Measurements from ENCODE around the gene CFD. TPM values are rescaled to one million over a fixed set of nuclear protein-coding genes. Genes with fewer than 3 reads are reported as not detected.

The CFD gene
- polyA plus RNA-seq, 1 of the 3 experiments (the other 2 are of a cell fraction): 2.5 TPM

DNA sequence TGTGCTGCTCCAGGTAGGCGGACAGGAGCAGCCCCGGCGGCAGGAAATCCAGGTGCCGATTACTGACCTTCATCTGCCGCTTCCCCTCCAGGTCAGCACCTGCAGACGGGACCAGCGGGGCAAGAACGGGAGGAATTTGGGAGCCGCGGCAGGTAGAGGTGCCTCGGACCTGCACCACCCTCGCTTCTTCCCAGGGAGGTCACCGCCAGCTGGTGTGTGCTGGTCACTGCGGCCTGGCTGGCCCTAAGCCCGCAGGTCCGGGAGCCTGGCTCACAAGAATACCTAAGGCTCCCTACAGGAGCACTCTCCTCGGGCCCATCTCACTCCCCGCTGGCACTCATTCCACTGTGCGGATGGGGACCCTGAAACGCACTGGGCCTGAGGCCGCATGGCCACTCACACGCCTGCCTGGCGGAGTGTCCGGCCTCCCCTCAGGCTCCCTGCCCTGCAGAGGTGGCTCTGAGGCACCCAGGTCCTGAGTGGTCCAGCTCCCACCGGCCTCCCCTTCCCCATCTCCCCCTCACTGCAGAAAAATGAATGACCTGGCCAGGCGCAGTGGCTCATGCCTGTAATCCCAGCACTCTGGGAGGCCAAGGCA is 38.1 kb downstream of the CFD start:
- Histone ChIP-seq H3K36me3 (replicated peaks in 1 of 2; ENCODE audit: control insufficient read depth in 1 of 2, insufficient read depth in 2 of 2, low read length in 1 of 2) (peaks cover 0 to 19% of the 10 kb centered on the region in 2 experiments), H3K9me2 (no peaks in the 10 kb centered on the region), H3K27ac (ENCODE audit: low read depth in 2 of 2, low read length in 1 of 2) (no peak overlapping the region), H3K4me3 (ENCODE audit: low read depth in 2 of 2, low read length in 1 of 2) (no peak overlapping the region), H3K79me2 (ENCODE audit: insufficient read depth) (peaks cover 10% of the 10 kb centered on the region), H3K9me3 (no peaks in the 10 kb centered on the region), H3K4me2 (no peak overlapping the region), H3K4me1 (ENCODE audit: control insufficient read depth in 1 of 2, insufficient read depth in 2 of 2, low read depth in 1 of 2, low read length in 1 of 2) (no peaks in the 10 kb centered on the region; a peak in 1 of 4 replicates), H3K27me3 (ENCODE audit: insufficient read depth) (no peaks in the 10 kb centered on the region), H4K20me1 (ENCODE audit: insufficient read depth) (peaks cover 2% of the 10 kb centered on the region; the same call in 1 of the 2 replicates), H2AFZ (ENCODE audit: low read depth) (no peak overlapping the region), H3K9ac (no peak overlapping the region), H3F3A (replicated peaks; ENCODE audit: insufficient read depth) (peaks cover 17% of the 10 kb centered on the region)
- TF ChIP-seq MXI1 (IDR thresholded peaks at IDR 0.05; ENCODE audit: low read depth, low read length) (no peak), CTCF (IDR thresholded peaks at IDR 0.05) (peak; percentile 27; the same call in 1 of the 2 replicates)
- 90% methylated on average over 18 of the region's 26 CpGs for WGBS (ENCODE audit: low lambda C conversion rate)
- DNase-seq: peak; percentile 65
- ChIA-PET POLR2A (no interaction called here), CTCF (interaction anchor here (0.7 to 2.4 kb wide), 6 partner anchors 9 to 160 kb away, joined by 3 to 16 read pairs (median 4); no protein-coding TSS in a partner anchor)

- H3K27me3 ChIP-seq (ENCODE audit: insufficient read depth): no peaks in the 10 kb centered on the region
- H3K36me3 ChIP-seq (replicated peaks in 1 of 2; ENCODE audit: control insufficient read depth in 1 of 2, insufficient read depth in 2 of 2, low read length in 1 of 2): peaks cover 0 to 19% of the 10 kb centered on the region in 2 experiments
- no peak overlapping the region for H3K9ac ChIP-seq
- no peak overlapping the region for H3K4me2 ChIP-seq
- WGBS (ENCODE audit: low lambda C conversion rate): 97% methylated on average over 13 of the region's 20 CpGs
- peaks cover 14% of the 10 kb centered on the region for H3F3A ChIP-seq (replicated peaks; ENCODE audit: insufficient read depth)
- peak; percentile 52 for DNase-seq
- no peak overlapping the region for H3K27ac ChIP-seq (ENCODE audit: low read depth in 2 of 2, low read length in 1 of 2)
- ChIA-PET CTCF (interaction anchor here (0.6 kb wide), 1 partner anchor 128 kb away, joined by 3 read pairs; no protein-coding TSS in a partner anchor), POLR2A (no interaction called here)
- no peak overlapping the region for H2AFZ ChIP-seq (ENCODE audit: low read depth)
- no peaks in the 10 kb centered on the region for H3K9me2 ChIP-seq
- H4K20me1 ChIP-seq (ENCODE audit: insufficient read depth): peaks cover 12% of the 10 kb centered on the region; the same call in 1 of the 2 replicates
- no peaks in the 10 kb centered on the region; a peak in 1 of 4 replicates for H3K4me1 ChIP-seq (ENCODE audit: control insufficient read depth in 1 of 2, insufficient read depth in 2 of 2, low read depth in 1 of 2, low read length in 1 of 2)
- H3K79me2 ChIP-seq (ENCODE audit: insufficient read depth): peaks cover 18% of the 10 kb centered on the region
- TF ChIP-seq CHD2 (IDR thresholded peaks at IDR 0.05; ENCODE audit: low read length, partially characterized antibody) (no peak), POLR2AphosphoS5 (IDR thresholded peaks at IDR 0.05; ENCODE audit: low read depth, low read length) (no peak)
- H3K4me3 ChIP-seq (ENCODE audit: low read depth in 2 of 2, low read length in 1 of 2): no peak overlapping the region
- H3K9me3 ChIP-seq: no peaks in the 10 kb centered on the region
Measured at GRCh38 chr19:898663-899062, 39.2 kb downstream of the CFD start.

DNA sequence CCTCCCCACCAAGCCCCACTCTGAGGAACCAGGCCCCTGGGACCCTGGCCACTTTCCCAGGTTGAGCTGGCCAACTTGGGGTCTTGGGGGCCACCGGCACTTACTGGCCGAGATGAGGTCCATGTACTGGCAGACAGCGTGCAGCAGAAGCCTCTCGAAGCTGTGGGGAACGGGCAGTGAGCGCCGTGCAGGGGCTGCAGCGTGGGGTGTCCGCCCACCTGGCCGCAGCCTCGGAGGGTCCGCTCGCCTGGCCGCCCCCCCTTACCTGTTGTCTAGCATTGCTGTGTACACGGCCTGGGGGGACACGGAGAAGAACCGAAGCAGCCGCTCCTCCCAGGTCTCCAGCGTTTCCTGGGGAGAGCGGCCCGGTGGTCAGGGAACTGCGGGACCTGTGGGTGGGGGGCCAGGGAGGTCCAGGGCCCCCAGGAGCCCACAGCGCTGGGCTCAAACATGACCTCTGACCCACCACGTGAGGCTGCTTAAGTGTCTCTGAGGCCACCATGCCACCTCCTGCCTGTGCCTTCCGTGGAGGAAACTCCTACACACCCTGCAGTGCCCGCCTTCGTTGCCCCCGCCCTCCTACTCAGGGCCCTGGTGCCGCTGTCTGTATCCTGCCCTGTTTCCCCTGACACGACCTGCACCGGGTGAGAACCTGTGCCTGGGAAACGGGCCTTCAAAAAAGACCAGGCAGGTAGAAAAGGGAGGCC is 40.0 kb downstream of the CFD start:
- H3K9me3 ChIP-seq: no peaks in the 10 kb centered on the region
- H3K27me3 ChIP-seq (ENCODE audit: insufficient read depth): no peaks in the 10 kb centered on the region
- no peak for DNase-seq
- H3K4me3 ChIP-seq (ENCODE audit: low read depth in 2 of 2, low read length in 1 of 2): no peak overlapping the region
- peaks cover 26% of the 10 kb centered on the region for H3K79me2 ChIP-seq (ENCODE audit: insufficient read depth)
- H4K20me1 ChIP-seq (ENCODE audit: insufficient read depth): peaks cover 19% of the 10 kb centered on the region; the same call in 1 of the 2 replicates
- no peak overlapping the region for H3K9ac ChIP-seq
- H3K4me1 ChIP-seq (ENCODE audit: control insufficient read depth in 1 of 2, insufficient read depth in 2 of 2, low read depth in 1 of 2, low read length in 1 of 2): no peaks in the 10 kb centered on the region; a peak in 1 of 4 replicates
- 88% methylated on average over 20 of the region's 32 CpGs for WGBS (ENCODE audit: low lambda C conversion rate)
- no peaks in the 10 kb centered on the region for H3K9me2 ChIP-seq
- no peak overlapping the region for H3K27ac ChIP-seq (ENCODE audit: low read depth in 2 of 2, low read length in 1 of 2)
- CTCF ChIA-PET: interaction anchor here (0.6 kb wide), 1 partner anchor 236 kb away, joined by 4 read pairs; no protein-coding TSS in a partner anchor
- H2AFZ ChIP-seq (ENCODE audit: low read depth): no peak overlapping the region
- peaks cover 0 to 19% of the 10 kb centered on the region in 2 experiments for H3K36me3 ChIP-seq (replicated peaks in 1 of 2; ENCODE audit: control insufficient read depth in 1 of 2, insufficient read depth in 2 of 2, low read length in 1 of 2)
- H3K4me2 ChIP-seq: no peak overlapping the region
- H3F3A ChIP-seq (replicated peaks; ENCODE audit: insufficient read depth): peaks cover 6% of the 10 kb centered on the region
- POLR2A ChIA-PET: no interaction called here
- TF ChIP-seq MXI1 (IDR thresholded peaks at IDR 0.05; ENCODE audit: low read depth, low read length): no peak
- no peak for TF ChIP-seq RAD21 (IDR thresholded peaks at IDR 0.05; ENCODE audit: low read length)
- TF ChIP-seq RFX5 (IDR thresholded peaks at IDR 0.05; ENCODE audit: low read length): no peak
- TF ChIP-seq JUND (IDR thresholded peaks at IDR 0.05): no peak
- no peak for TF ChIP-seq ZBTB33 (IDR thresholded peaks at IDR 0.05; ENCODE audit: borderline replicate concordance, low read depth)
- no peak for TF ChIP-seq SIN3A (IDR thresholded peaks at IDR 0.05; ENCODE audit: borderline replicate concordance, low read depth, low read length)
- TF ChIP-seq REST (IDR thresholded peaks at IDR 0.05; ENCODE audit: low read depth, low read length): no peak
- TF ChIP-seq SMC3 (IDR thresholded peaks at IDR 0.05; ENCODE audit: low read depth, low read length): no peak
- no peak for TF ChIP-seq POLR2AphosphoS5 (IDR thresholded peaks at IDR 0.05; ENCODE audit: low read depth, low read length)

Data from SK-N-SH (cell line).